GM21717 (cell line): ENCODE results near the gene SLC12A5.
A peak's percentile ranks its signal among the peaks of the same experiment; 100 is the strongest.

Source experiments
- ATAC-seq: cut with Tn5 transposase; IDR thresholded peaks from one replicate; pipeline ENCODE4 v1.9.1; 2021; ENCODE audit warnings: mild to moderate bottlenecking, moderate library complexity; ENCODE audit not compliant: unreplicated experiment

The SLC12A5 gene

GRCh38 chr20:46101957-46102356 is 72.9 kb downstream of the SLC12A5 start:
- no peak for ATAC-seq

DNA sequence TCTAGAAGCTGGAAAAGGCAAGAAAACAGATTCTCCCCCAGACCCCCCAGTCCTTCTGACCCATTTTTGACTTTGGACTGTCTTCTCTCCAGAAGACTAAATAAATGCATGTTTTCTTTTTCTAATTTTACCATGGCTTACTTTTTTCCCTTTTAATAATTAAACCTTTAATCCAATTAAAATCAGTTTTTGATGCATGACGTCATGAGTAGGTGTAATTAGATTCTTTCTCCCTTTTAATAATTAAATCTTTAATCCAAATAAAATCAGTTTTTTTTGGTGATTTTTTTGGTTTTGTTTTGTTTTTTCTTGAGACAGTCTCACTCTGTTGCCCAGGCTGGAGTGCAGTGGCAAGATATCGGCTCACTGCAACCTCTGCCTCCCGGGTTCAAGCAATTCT is 73.9 kb downstream of the SLC12A5 start:
- ATAC-seq: no peak

- no peak for ATAC-seq
Measured at GRCh38 chr20:46104262-46104661, 75.2 kb downstream of the SLC12A5 start.

DNA sequence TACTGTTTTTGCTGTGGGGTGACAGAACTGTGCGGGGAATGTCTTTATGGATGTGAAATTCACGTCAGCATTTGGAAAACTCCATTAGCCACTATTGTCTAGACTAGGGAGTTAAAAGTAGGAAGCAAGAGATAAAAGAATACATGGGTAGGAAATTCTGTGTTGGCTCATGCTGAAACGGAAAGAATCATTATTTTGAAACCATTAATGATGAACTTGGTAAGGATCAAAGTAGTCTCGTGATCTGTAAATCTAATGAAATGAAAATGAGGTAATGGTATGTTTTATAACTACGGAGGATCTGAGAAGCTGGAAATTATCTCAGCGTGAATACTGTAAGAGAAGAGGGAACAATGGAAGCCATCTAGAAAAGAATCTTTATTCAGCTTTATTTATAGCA is 78.0 kb downstream of the SLC12A5 start:
- ATAC-seq: no peak

GRCh38 chr20:46108435-46108841 is 79.4 kb downstream of the SLC12A5 start:
- peak; percentile 66 for ATAC-seq

DNA sequence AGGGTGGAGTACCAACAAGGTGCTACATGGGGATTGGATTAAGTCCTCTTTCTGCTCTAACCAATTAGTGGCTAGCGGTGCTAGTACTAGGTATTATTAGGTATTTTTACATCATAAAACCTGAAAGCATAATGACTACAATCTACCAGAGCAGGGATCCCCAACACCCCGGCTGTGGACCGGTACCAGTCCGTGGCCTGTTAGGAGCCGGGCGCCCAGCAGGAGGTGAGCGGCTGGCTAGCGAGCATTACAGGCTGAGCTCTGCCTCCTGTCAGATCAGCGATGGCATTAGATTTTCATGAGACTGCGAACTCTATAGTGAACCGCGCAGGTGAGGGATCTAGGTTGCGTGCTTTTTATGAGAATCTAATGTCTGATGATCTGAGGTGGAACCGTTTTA is 80.0 kb downstream of the SLC12A5 start:
- no peak for ATAC-seq
